ELR (cell line): Measurements from ENCODE around the gene DGKI.

Experiments used
- DNase-seq: peaks from one replicate; pipeline ENCODE4 v3.0.0-alpha.2; 2015; ENCODE audit warnings: low read depth

DGKI gene

DNA sequence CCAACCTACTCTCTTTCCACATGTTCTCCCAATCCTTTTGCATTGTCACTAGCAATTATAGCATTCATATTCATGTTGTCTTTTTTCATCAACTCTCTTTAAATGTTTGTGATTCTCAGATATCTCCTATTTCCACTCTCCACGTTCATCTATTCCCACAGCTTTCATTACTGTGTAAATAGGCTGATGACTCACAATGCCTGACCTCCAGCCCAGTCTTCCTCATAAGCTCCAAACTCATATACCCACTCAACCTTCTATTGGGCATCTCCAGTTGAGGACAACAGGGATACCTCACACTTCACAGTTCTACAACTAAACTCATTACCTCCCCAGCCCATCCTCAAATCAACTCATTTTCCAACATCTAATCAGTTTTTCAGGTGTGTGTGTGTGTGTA is 194.1 kb downstream of the DGKI start:
- DNase-seq: peak; percentile 25

DNA sequence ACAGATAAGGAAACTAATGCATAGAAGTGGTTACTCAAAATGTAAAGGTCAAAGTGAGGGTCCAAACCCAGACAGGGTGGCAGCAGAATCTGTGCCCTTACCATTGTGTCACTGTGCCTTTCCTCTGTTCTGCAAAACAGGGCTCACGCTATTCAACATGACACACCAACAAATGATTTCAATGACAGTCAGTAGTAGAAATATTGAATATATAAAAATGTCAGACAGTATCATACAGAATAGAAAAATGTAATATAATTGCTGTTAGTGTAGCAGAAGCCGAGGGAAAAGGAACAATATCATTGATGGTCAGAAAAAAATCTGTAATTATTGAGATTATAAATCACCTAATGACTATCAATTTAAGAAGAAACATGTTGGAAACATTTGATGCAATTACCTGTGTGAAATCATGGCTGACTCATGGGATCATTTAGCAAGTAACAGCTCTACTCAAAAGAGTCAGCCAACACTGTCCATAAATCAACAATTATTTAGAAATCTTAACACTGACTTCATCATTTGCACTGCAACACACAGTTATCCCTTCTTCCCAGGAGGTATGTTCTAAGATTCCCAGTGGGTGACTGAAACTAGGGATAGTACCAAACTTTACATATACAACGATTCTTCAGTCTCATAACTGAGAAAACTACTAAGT is 198.7 kb downstream of the DGKI start:
- DNase-seq: no peak

DNA sequence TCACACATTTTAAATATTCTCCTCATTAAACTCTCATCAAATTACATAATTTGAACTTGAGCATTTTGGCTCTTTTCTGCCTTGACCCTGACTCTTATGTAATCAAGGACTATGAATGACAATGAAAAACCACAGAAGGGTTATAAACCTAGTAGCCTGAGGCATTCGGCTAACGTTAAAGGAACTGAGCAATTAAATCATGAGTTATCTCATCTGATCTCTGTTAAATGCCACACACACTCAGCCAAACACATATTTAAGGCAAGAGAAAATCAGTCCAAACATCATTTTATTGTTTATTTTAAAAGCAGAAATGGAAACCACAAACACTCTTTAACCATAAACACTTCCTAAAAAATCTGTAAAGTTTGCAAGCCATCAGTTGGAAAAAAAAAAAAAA is 204.3 kb downstream of the DGKI start:
- DNase-seq: peak; percentile 75

DNA sequence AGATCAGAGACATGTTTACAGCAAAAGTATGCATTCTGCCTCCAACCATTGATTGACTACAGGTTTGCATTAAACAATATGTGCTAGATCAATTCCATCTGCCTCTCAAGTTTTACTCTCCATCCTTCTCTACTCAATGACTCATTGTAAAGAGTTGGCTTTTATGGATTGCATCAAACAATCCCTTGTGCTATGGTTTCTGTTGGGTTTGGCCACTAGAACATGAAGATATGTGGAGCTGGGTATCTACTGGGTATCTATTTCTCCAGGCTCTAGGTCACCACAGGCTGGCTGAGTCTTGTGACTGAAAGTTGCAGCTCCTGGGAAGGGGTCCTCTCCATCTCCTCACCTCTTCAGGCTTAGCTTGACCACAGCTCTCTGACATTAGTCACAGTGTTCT is 204.7 kb downstream of the DGKI start:
- peak; percentile 18 for DNase-seq

DNA sequence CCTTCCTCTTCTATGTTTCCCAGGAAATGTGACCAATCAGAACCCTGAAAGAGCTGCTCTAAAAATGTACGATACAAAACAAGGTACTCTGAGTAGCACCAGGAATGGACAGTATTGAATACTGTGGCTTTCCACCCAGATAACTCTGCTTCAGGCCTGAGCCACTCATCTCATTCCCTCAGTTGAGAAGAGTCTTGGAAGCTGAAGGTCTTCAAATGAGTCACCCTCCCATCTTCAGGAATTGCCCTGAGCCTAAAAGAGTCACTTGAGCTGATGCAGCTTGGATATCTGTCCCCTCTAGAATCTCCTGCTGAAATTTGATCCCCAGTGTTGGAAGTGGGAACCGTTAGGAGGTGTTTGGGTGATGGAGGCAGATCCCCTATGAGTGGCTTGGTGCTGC is 210.4 kb downstream of the DGKI start:
- DNase-seq: peak; percentile 7

DNA sequence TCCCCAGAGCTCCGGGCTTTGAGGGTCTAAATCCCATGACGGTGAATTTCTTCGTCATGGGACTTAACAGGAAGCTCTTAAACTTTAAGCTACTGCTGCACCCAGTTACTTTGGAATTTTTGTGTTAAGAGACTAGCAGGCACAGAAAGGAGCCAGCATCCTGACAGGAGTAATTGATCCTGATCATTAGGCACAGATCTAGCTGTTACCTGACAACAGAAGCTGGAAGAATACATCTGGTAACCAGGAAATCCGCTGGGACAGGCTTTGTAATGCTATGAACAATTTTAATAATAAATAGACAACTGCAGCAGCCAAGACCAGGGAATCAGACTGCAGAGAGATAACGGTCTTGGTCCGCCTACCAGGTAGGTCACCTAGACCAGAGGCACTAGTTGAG is 210.9 kb downstream of the DGKI start:
- no peak for DNase-seq

DNA sequence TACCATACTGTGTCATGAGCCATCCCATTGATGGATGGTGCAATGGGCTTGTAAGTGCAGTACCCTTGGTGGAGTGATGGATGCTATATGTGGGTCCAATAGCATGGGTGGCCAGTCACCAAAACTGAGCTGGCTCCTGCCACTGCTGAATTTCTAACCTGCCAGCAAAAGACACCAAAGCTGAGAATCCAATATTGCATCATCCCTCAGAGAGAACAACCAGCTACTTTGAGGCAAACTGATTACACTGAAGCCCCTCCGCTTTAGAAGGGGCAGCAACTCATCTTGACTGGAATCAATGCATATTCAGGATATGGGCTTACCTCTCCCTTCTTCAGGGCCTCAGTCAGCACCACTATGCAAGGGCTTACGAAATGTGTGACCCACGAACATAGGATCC is 211.6 kb downstream of the DGKI start:
- DNase-seq: no peak

DNA sequence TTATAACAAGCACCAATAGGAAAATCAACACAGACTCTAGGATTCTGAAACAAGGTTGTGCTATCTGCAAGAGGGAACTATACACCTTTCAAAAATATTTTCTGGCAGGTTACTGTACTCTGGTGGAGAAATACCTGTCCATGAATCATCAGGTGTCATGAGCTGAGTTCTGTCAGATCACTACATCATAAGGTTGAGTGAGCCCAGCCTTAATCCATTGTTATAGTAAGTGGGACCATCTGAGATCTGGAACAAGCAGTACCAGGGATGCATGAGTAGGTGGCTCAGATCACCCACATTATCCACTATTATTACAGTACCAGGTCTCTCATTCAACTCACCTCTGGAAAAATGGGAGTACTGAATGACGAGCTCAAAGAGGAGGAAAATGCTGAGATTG is 212.4 kb downstream of the DGKI start:
- no peak for DNase-seq

DNA sequence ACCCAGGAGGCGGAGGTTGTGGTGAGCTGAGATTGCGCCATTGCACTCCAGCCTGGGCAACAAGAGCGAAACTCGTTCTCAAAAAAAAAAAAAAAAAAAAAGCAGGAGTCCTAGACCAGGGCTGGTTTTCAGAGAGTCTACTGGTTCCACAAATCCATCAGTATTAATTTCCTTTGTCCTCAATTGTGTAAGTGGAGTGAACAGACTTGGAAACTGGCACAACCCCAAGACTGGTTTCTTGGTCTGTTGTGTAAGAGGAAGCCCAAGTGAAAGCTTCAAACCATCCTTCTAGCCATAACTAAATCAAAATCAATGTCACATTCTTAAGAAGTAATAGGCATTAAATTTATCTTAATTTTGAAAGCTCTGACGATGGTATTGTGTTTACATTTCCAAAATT is 213.6 kb downstream of the DGKI start:
- DNase-seq: no peak

DNA sequence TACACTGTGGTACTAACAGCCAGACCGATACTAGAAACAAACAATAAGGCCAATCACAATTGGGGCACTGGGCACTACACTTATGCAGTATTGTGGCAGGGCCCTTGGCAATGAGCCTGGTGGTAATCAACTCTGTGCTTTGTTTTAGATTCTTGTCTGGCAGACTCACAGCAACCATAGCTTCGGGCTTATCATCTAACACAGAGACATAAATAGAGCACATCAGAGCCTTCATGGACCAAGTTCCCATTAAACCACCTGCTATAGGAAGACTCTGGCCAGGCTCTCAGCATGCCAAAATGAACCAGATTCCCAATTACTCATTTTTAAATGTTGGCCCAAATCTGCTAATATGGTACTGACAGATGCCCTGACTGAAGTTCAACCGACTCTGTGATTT is 218.6 kb downstream of the DGKI start:
- DNase-seq: no peak

DNA sequence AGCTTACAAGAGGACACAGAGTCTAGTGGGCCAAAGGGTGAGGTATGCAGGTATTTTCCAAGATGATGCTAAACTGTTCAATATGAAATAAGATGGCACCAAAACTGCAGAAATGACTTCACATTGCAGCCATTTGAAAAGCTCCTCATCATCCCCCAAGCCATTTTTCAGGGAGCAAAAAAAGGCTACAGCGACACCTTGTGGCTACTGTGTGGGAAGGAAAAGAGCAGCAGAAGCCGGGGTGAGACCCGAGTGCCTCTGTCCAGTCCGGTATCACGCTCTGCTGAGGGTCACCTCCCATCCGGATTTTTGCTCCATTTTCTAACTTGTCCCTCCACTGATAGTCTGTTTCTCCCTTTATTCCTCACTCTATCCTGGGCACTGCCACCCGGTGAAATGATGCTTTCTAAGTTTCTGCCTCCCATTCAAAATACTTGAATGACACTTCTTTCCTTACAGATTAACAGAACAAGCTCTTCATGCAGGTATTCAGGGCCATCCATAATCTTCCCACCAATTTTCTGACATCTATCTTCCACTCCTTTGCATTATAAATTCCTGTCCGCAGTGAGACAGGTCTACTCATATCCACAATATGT is 220.2 kb downstream of the DGKI start:
- DNase-seq: peak; percentile 57

DNA sequence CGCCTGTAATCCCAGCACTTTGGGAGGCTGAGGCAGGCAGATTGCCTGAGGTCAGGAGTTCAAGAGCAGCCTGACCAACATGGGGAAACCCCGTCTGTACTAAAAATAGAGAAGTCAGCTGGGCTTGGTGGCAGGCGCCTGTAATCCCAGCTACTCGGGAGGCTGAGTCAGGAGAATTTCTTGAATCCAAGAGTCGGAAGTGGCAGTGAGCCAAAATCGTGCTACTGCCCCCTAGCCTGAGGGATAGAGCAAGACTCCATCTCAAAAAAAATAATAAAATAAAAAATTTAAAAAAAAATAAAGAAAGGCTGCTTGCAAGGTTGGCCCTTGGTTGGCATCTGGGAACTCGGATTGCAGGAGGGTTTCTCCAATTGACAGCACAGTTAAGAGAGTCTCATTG is 221.6 kb downstream of the DGKI start:
- DNase-seq: peak; percentile 53

DNA sequence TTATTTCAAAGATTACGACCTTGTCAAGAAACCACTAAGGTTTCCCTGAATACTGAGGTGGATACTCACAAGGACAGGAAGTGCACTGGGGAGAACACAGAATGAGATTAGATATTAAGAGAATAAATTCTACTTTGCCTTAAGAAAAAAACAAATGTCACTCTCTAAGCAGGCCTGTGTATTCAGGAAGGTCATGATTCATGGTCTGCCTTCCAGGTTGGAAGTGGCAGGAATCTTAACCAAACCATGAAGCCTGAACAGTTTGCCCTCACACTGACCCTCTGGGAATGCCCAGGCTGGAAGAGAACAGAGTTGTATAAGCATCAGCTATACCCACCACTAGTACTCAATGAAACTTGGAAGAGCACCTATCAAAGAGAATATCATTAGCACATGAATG is 227.6 kb downstream of the DGKI start:
- DNase-seq: no peak

DNA sequence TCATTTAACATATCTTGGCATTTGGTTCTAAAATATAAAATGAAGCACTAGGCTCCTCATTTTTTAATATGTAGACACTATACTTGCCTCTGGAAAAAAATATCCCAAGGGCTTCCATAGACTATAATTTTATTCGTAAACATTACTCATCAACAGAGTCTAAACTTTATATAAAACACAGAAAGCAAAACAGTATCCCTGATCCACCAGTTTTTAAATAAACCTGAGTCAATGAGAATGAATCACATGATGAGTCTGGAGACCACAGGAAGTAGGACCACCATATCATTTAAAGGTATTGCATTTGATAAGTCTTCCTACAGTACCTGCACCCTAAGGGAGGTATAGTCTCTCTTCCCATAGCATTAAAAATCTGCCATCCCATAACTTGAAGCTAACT is 228.0 kb downstream of the DGKI start:
- DNase-seq: no peak

DNA sequence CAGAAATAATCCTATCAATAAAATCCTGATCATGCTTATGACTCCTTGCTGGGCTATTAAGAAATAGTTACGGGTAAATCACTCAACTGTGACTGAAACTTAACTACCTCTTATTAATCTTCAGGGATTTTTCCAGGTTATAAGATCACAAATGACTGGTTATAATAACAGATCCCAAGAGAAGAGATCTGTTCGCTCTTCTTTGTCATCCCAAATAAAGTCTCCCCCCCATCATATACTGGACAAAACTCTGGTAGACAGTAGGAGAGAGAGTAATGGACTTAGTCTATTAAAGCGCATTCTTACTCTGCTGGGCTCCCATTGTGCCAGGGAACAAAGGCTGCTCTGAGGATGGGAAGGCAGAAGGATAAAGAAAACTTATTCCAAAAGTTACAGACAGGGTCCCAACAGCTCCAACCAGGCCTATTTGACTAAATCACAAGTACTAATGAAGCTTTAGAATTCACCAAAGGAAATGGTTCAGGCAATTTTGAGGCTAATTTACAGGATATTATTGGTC is 233.7 kb downstream of the DGKI start:
- no peak for DNase-seq

DNA sequence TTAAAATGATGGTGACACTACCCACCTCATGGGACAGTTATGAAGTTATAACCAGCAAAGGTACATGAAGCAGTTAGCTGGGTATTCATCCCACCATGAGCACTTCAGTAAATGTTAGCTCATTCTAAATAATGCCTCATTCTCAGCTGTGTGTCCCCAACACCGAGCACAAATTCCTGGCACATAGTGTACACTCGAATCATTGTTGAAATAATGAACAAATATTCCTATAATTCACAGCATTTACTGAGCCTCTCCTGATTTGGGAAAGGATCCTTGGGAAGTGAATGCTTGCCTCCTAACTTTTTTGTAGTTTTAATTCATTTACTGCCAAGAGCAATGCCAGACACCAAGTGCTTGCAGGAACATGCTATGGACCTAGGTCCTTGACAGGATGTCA is 235.2 kb downstream of the DGKI start:
- no peak for DNase-seq

DNA sequence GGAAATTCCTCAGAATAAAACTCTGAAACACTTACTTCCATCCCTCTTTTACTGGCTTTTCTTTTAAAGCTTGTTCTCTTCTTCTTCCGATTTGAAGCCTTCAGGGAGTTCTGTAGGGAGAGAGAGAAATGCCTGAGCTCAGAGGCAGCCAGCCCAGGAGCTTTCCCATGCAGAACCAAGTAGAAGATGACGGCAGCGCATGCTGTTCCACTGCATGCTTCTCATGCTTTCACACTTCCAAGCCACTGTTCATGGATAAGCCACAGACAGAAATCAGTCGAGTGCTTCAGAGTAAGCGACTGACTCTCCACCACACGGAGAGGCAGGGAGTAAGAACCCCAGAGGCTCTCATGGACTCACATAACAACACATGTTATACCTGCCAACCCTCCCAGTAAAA is 237.3 kb downstream of the DGKI start:
- no peak for DNase-seq

DNA sequence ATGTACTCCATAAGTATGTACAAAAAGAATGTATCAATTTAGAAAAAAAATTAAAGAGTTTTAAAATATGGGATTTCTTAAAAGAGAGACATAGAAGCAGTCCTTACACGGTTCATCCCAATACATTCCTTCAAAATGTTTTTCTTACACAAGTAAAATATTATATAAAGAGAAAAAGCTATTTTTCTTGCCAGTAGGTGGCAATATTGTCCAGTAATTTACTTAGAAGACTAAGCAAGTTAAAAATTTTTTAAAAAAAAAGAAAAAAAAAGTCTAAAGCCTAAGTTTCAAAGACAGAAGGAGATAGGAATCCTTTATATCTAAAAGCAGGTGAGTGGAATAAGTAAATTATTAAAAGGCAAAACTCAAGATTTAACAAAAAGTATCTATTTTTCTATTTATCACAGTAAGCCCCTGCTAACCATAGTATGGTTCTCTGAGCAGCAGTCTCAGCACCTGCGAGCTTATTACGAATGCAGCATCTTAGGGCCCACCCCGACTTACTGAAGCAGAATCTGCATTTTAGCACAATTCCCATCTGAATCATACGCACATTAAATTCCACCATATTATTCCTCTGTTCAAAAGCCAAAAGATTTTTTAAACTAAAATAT is 240.6 kb downstream of the DGKI start:
- peak; percentile 72 for DNase-seq

DNA sequence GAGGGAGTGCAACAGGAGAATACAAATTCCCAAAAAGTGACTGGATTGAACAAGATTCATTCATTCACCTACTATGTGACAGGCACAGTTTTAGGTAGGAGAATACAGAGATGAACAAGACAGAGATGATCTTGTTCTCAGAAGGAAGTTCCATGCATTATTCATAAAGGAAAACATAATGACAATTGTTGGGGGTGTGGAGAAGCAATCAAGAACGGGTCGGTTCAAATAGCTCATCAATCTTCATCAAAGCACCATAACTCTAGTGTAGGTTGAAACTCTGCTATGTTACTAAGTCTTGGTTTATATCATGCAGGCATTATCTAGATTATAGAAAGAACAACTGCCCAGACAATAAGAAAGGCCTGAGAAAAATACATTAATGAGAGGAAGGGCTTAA is 243.7 kb downstream of the DGKI start:
- no peak for DNase-seq

DNA sequence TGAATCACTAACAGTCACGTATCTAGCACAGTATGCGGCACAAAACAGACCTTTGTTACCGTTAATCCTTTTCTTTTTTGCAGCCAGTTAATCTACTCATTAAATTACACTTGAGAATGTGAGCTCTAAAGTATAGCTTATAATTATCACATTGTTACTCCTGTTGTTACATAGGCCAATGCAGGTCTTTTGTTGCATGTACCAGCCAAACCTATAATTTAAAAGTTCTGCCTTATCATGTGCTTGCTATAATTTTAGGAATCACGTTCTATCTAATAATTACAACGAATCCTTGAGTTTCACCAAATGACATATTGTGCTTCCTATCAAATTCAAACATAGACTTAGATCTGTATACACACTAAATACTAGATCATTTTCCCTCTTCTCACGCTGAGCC is 245.1 kb downstream of the DGKI start:
- DNase-seq: no peak

DNA sequence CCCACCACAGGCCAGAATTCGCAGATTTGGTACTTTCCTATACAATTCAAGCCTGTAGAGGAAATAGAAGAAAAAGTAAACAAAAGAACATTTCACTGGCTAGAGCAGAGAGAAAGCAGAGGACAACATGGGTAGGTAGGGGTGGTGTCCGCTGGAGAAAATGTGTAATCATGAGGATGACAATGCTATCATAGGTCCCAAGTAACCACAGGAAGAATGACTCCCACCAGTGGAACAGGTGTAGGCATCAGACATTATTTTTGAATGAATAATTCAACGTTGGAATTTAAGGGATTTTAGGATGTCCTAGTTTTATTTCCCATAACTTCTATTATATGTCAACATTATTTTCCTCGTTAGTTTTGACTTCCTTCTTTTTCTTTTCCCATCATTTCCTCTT is 248.9 kb downstream of the DGKI start:
- DNase-seq: no peak

DNA sequence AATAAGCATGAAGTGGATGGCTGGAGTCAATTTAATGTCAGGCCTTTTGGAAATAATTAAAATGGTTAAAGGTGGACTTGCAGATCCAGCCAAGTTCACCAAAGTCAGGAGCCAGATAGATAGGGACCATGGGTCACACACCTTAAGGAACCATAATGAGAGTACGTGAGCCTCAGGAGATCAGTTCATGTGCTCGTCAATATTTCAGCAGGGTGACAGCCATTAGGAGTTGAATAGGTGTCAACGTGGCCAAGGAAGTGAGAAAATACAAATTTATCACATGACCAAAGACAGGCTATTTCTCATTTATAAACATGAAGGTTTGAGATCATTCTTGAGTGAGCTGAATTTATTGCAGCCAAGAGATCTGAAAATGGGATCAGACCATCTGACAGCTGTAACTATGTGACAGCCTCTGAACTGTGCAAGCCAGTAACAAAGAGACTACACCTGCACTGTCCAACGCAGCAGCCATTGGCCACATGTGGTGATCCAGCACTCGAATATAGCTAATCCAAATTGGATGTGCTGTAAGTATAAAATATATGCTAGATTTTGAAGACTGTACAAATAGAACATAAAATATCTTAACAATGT is 253.6 kb downstream of the DGKI start:
- DNase-seq: no peak

DNA sequence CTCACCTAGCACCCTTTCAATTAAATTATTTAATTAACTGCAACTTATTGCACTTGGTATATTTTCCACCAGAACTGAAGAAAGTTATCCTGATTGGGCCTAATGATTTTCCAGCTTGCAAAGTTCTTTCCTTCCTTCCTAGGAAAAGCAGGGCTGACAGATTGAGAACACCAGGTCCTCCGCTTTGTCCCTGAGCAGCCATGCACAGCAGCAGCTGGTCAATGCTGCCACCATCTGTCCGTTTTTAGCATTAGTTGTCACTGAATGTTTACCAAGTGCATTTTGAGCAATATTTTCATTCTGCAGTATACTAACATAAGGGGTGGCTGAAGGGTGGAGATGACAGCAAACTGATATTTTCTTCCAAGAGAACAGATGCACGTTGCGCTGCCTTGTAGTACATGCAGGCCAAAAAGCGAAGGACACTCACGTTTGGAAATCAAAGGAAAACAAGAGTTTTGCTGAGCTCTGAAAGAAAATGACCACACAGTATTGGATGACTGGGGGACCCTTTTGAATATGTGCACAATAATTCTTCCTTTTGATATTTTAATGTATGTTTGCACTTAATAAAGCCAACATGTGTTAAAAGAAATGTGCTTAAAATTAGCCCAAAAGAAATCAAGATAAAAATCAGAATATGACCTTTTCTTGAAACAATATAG is 254.4 kb downstream of the DGKI start:
- peak; percentile 76 for DNase-seq
